CD14-positive monocyte (primary cell): ENCODE results near the gene PTPRE. TPM values are rescaled to one million over a fixed set of nuclear protein-coding genes. Genes with fewer than 3 reads are reported as not detected.

Experiments used
- DNase-seq, 3 donors: peaks; one replicate each; pipeline ENCODE4 v3.0.0-alpha.2; 2011 to 2022
- H2AFZ ChIP-seq: 2 replicates; pipeline ENCODE4 v1.6.0; 2012; ENCODE audit warnings: mild to moderate bottlenecking, low read depth, low read length, inconsistent platforms; ENCODE audit not compliant: insufficient read depth, poor library complexity, severe bottlenecking
- H3K27ac ChIP-seq, 2 donors: 1 replicate in 1 of 2; 2 replicates in 1 of 2; pipeline ENCODE4 v1.5.1; 2012 to 2013; ENCODE audit warnings: low read length in 2 of 2, control low read depth in 1 of 2, inconsistent platforms in 1 of 2, low read depth in 1 of 2, mild to moderate bottlenecking in 1 of 2
- H3K27me3 ChIP-seq, 2 donors: one replicate each; pipeline versions ENCODE4 v1.6.0 to v1.6.1; 2011 to 2013; ENCODE audit warnings: low read length in 2 of 2; ENCODE audit not compliant: control insufficient read depth in 2 of 2, insufficient read depth in 2 of 2
- H3K36me3 ChIP-seq, 2 donors: replicated peaks in 1 of 2; 1 replicate in 1 of 2; 2 replicates in 1 of 2; pipeline versions ENCODE4 v1.5.1 to v1.6.1; 2012 to 2013; ENCODE audit warnings: low read length in 2 of 2, control low read depth in 1 of 2, inconsistent platforms in 1 of 2, mild to moderate bottlenecking in 1 of 2; ENCODE audit not compliant: insufficient read depth in 2 of 2, control insufficient read depth in 1 of 2
- H3K4me1 ChIP-seq, 2 donors: 1 replicate in 1 of 2; 2 replicates in 1 of 2; pipeline versions ENCODE4 v1.5.1 to v1.6.1; 2012 to 2013; ENCODE audit warnings: low read length in 2 of 2, control low read depth in 1 of 2, inconsistent platforms in 1 of 2, mild to moderate bottlenecking in 1 of 2, moderate library complexity in 1 of 2; ENCODE audit not compliant: insufficient read depth in 2 of 2, control insufficient read depth in 1 of 2
- H3K4me2 ChIP-seq: replicated peaks from 2 replicates; pipeline ENCODE3; 2012; ENCODE audit warnings: low read length, moderate library complexity, mild to moderate bottlenecking; ENCODE audit not compliant: poor library complexity, severe bottlenecking; ENCODE audit errors: extremely low read depth
- H3K4me3 ChIP-seq, 3 experiments: fragments of 200-600 bp in 1 of 3; sonication (generic) in 1 of 3; replicated peaks in 1 of 3; 1 replicate in 2 of 3; 2 replicates in 1 of 3; pipeline ENCODE4 v1.5.1; 2011 to 2013; ENCODE audit warnings: low read length in 3 of 3, mild to moderate bottlenecking in 3 of 3, control low read depth in 2 of 3, low read depth in 2 of 3, inconsistent platforms in 1 of 3, moderate library complexity in 1 of 3
- H3K79me2 ChIP-seq: 2 replicates; pipeline ENCODE4 v1.6.0; 2012; ENCODE audit warnings: mild to moderate bottlenecking, control low read depth, inconsistent platforms, low read length, moderate library complexity; ENCODE audit not compliant: insufficient read depth
- H3K9ac ChIP-seq: 2 replicates; pipeline ENCODE4 v1.6.0; 2017; ENCODE audit warnings: low read length, mild to moderate bottlenecking; ENCODE audit not compliant: insufficient read depth, poor library complexity, severe bottlenecking
- H3K9me3 ChIP-seq, 2 donors: replicated peaks in 1 of 2; 1 replicate in 1 of 2; 2 replicates in 1 of 2; pipeline versions ENCODE4 v1.5.1 to v1.6.1; 2012 to 2013; ENCODE audit warnings: low read length in 2 of 2, control low read depth in 1 of 2; ENCODE audit not compliant: control insufficient read depth in 1 of 2, insufficient read depth in 1 of 2
- H4K20me1 ChIP-seq: 2 replicates; pipeline ENCODE4 v1.6.0; 2012; ENCODE audit warnings: mild to moderate bottlenecking, low read length, control low read depth, moderate library complexity; ENCODE audit not compliant: insufficient read depth
- H3K27ac Mint-ChIP-seq, 7 donors: one replicate each; pipeline ENCODE4 v1.8.0; 2020; ENCODE audit warnings: mild to moderate bottlenecking in 7 of 7, mixed read lengths in 7 of 7, moderate library complexity in 6 of 7, inconsistent platforms in 2 of 7
- H3K27me3 Mint-ChIP-seq, 3 donors: one replicate each; pipeline ENCODE4 v1.8.0; 2021 to 2022; ENCODE audit warnings: low read depth in 3 of 3, mild to moderate bottlenecking in 3 of 3, mixed read lengths in 3 of 3, moderate library complexity in 3 of 3, inconsistent platforms in 1 of 3
- H3K36me3 Mint-ChIP-seq, 2 donors: one replicate each; pipeline ENCODE4 v1.8.0; 2020; ENCODE audit warnings: mixed read lengths in 2 of 2, inconsistent platforms in 1 of 2, mild to moderate bottlenecking in 1 of 2
- H3K4me1 Mint-ChIP-seq: one replicate; pipeline ENCODE4 v1.8.0; 2020; ENCODE audit warnings: mild to moderate bottlenecking, mixed read lengths
- H3K4me3 Mint-ChIP-seq, 2 donors: one replicate each; pipeline ENCODE4 v1.8.0; 2020; ENCODE audit warnings: mild to moderate bottlenecking in 2 of 2, mixed read lengths in 2 of 2, moderate library complexity in 1 of 2
- H3K9me3 Mint-ChIP-seq, 7 donors: one replicate each; pipeline ENCODE4 v1.8.0; 2020 to 2022; ENCODE audit warnings: mixed read lengths in 7 of 7, mild to moderate bottlenecking in 6 of 7, moderate library complexity in 6 of 7, inconsistent platforms in 2 of 7
- WGBS: methylation state at CpG from one replicate; pipeline ENCODE4 v1.1.5; 2013; ENCODE audit warnings: missing lambda C conversion rate; ENCODE audit not compliant: insufficient coverage; 5-methylcytosine and 5-hydroxymethylcytosine counted together
- intact Hi-C, 2 donors: fragments of 100-400 bp; cut with micrococcal nuclease; formaldehyde crosslinking; loops; one replicate each; pipeline versions ENCODE4 v1.15.0 to v1.15.1; 2023
- polyA plus RNA-seq, 3 donors: library from polyadenylated mRNA; depleted of rRNA in 1 of 3; unstranded in 2 of 3; stranded (reverse) in 1 of 3; fragments of 300-500 nt in 2 of 3; fragments of >200 nt in 1 of 3; fragmentation: Illumina TruSeq in 2 of 3; gene quantifications; 1 replicate in 2 of 3; 2 replicates in 1 of 3; pipeline ENCODE4 v1.2.3, GENCODE V29; 2012 to 2021
- TF ChIP-seq, protein P1 (sequence below): fragments of 200-600 bp; IDR thresholded peaks from one replicate; pipeline ENCODE4 v1.8.0; 2022; ENCODE audit warnings: antibody characterized with exemption, mild to moderate bottlenecking

Gene PTPRE
- polyA plus RNA-seq, 3 donors, result 95.2 to 271 (median 125) TPM

DNA sequence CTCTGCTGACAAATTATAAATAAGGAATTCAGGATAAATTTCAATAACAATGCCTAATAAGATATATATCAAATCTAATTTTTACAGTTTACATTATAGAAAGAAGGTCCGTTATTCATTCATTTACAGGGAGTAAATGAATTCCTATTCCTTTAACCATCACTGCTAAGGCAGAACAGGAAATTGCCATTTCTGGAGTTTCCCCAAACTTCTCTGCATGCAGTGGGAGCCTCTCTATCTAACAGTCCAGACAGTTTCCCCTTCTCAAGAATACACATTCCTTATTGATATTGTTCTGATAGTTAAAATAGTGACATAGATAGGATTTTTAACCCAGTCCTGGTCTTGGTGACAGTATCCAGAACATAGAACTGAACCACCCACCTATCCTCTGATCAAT, 195.0 kb downstream of the PTPRE start:
- H3K36me3 Mint-ChIP-seq, result peaks cover 37 to 55% of the 10 kb centered on the region in 2 donors
- intact Hi-C loops, result no loop called here

DNA sequence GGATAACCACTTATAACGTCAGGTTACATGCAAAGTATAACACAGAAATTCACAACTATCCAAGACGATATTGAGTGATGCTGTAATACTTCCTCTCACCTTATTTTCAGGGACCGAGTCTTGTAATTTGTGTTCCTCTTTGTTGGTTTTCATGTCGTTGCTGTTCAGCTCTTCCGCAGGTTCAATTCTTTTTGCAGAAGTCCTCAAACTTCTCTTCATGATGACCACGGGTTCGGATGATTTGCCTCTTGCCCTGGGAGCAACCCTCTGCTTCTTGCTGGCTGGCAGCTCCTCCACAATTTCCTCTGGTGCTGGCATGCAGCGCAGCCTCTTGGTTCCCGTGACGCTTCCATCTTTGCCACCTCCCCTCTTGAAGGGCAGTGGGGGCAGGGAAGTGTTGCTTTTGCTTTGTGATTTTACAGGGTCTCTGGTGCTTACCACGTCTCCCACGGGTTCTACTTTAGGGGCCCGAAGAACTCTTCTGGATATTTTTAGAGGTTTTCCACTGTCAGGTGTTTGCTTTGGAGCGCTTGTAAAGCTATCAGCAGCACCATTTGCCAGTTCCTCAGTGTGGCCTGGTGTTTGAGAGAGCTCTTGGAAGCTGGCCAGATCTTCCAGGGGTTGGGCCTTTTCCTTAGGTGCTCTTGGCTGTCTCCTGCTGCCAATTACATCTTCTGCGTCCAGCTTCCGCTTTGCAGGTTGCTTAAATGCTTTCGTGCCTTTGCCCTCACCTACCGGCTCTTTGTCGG, 195.8 kb downstream of the PTPRE start:
- Histone ChIP-seq H3K79me2 (peaks cover 96% of the 10 kb centered on the region), H3K36me3 (peaks cover 83 to 100% of the 10 kb centered on the region in 2 donors), H3K9me3 (no peaks in the 10 kb centered on the region), H3K27ac (peak overlapping the region in 1 of 2 donors; percentile 30), H4K20me1 (no peaks in the 10 kb centered on the region), H3K4me1 (no peaks in the 10 kb centered on the region), H3K4me3 (no peak overlapping the region), H3K27me3 (no peaks in the 10 kb centered on the region), H3K4me2 (no peak overlapping the region), H2AFZ (no peak overlapping the region), H3K9ac (no peak overlapping the region)
- H3K27me3 Mint-ChIP-seq, result peaks cover 0 to 2% (median 0%) of the 10 kb centered on the region in 3 donors
- H3K9me3 Mint-ChIP-seq, result no peaks in the 10 kb centered on the region
- TF ChIP-seq, protein P1, sequence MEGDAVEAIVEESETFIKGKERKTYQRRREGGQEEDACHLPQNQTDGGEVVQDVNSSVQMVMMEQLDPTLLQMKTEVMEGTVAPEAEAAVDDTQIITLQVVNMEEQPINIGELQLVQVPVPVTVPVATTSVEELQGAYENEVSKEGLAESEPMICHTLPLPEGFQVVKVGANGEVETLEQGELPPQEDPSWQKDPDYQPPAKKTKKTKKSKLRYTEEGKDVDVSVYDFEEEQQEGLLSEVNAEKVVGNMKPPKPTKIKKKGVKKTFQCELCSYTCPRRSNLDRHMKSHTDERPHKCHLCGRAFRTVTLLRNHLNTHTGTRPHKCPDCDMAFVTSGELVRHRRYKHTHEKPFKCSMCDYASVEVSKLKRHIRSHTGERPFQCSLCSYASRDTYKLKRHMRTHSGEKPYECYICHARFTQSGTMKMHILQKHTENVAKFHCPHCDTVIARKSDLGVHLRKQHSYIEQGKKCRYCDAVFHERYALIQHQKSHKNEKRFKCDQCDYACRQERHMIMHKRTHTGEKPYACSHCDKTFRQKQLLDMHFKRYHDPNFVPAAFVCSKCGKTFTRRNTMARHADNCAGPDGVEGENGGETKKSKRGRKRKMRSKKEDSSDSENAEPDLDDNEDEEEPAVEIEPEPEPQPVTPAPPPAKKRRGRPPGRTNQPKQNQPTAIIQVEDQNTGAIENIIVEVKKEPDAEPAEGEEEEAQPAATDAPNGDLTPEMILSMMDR, result no peak
- H3K36me3 Mint-ChIP-seq, result peaks cover 33 to 49% of the 10 kb centered on the region in 2 donors
- no peak overlapping the region for H3K4me3 Mint-ChIP-seq
- peak overlapping the region in 4 of 7 donors; percentile 12 to 62 (median 26) for H3K27ac Mint-ChIP-seq
- WGBS, result 87% methylated on average over 6 of the region's 19 CpGs
- H3K4me1 Mint-ChIP-seq, result peaks cover 3% of the 10 kb centered on the region
- no peak for DNase-seq
- intact Hi-C loops, result no loop called here

More for the DNA sequence above, 195.0 kb downstream of the PTPRE start:
- Mint-ChIP-seq H3K27ac (no peak overlapping the region), H3K9me3 (no peaks in the 10 kb centered on the region), H3K4me1 (peaks cover 3% of the 10 kb centered on the region), H3K27me3 (peaks cover 0 to 2% (median 0%) of the 10 kb centered on the region in 3 donors), H3K4me3 (no peak overlapping the region)
- TF ChIP-seq, protein P1, result no peak
- Histone ChIP-seq H3K4me2 (no peak overlapping the region), H2AFZ (no peak overlapping the region), H3K9me3 (no peaks in the 10 kb centered on the region), H3K4me3 (no peak overlapping the region), H3K27me3 (no peaks in the 10 kb centered on the region), H3K27ac (peak overlapping the region in 1 of 2 donors; percentile 30), H3K36me3 (peaks cover 79 to 100% of the 10 kb centered on the region in 2 donors), H3K9ac (no peak overlapping the region), H3K4me1 (no peaks in the 10 kb centered on the region), H4K20me1 (no peaks in the 10 kb centered on the region), H3K79me2 (peaks cover 91% of the 10 kb centered on the region)
- no CpG with 5 or more reads among the region's 1 CpG for WGBS
- no peak for DNase-seq
